Measurements from ENCODE around the gene WNK3.

WNK3 gene

GRCh38 chrX:54357414-54358377, at the start of gene WNK3:
Gene WNK3 (minus strand): TSS chrX:54358046.
- Histone ChIP-seq H3K79me2 (ENCODE audit: low read length) (no peaks in the 10 kb centered on the region), H3K9ac (ENCODE audit: low read length) (no peak within 1 kb of the TSS), H3K4me2 (ENCODE audit: low read depth, low read length) (no peak within 1 kb of the TSS), H4K20me1 (ENCODE audit: insufficient read depth, low read length) (no peaks in the 10 kb centered on the region), H2AFZ (ENCODE audit: low read length) (no peak within 1 kb of the TSS), H3K27me3 (replicated peaks; ENCODE audit: insufficient read depth, low read length) (no peaks in the 10 kb centered on the region), H3K4me1 (ENCODE audit: low read length) (no peaks in the 10 kb centered on the region), H3K27ac (ENCODE audit: low read length) (no peak within 1 kb of the TSS), H3K9me3 (replicated peaks; ENCODE audit: insufficient read depth, low read length) (no peaks in the 10 kb centered on the region), H3K9me2 (replicated peaks; ENCODE audit: insufficient read depth, low read length) (no peaks in the 10 kb centered on the region), H3K4me3 (ENCODE audit: low read length) (no peak within 1 kb of the TSS), H3F3A (ENCODE audit: insufficient read depth, low read length) (no peaks in the 10 kb centered on the region), H3K36me3 (replicated peaks; ENCODE audit: insufficient read depth, low read length) (no peaks in the 10 kb centered on the region)
- TF ChIP-seq CTCF (IDR thresholded peaks at IDR 0.05; ENCODE audit: low read length), result no peak
- TF ChIP-seq EZH2phosphoT487 (IDR thresholded peaks at IDR 0.05; ENCODE audit: low read length), result no peak
- no peak for TF ChIP-seq EZH2 (optimal IDR thresholded peaks at IDR 0.05; ENCODE audit: low read depth, low read length)
- DNase-seq, result no peak

- H3K36me3 ChIP-seq (replicated peaks; ENCODE audit: insufficient read depth, low read length), result no peaks in the 10 kb centered on the region
- no peak for TF ChIP-seq EZH2phosphoT487 (IDR thresholded peaks at IDR 0.05; ENCODE audit: low read length)
- TF ChIP-seq EZH2 (optimal IDR thresholded peaks at IDR 0.05; ENCODE audit: low read depth, low read length), result no peak
- no peak for TF ChIP-seq CTCF (IDR thresholded peaks at IDR 0.05; ENCODE audit: low read length)
- H3K4me3 ChIP-seq (ENCODE audit: low read length), result no peak overlapping the region
- H3F3A ChIP-seq (ENCODE audit: insufficient read depth, low read length), result no peaks in the 10 kb centered on the region
- no peaks in the 10 kb centered on the region for H3K27me3 ChIP-seq (replicated peaks; ENCODE audit: insufficient read depth, low read length)
- H3K9me3 ChIP-seq (replicated peaks; ENCODE audit: insufficient read depth, low read length), result no peaks in the 10 kb centered on the region
- H3K9ac ChIP-seq (ENCODE audit: low read length), result no peak overlapping the region
- H4K20me1 ChIP-seq (ENCODE audit: insufficient read depth, low read length), result no peaks in the 10 kb centered on the region
- H2AFZ ChIP-seq (ENCODE audit: low read length), result no peak overlapping the region
- H3K79me2 ChIP-seq (ENCODE audit: low read length), result no peaks in the 10 kb centered on the region
- H3K9me2 ChIP-seq (replicated peaks; ENCODE audit: insufficient read depth, low read length), result no peaks in the 10 kb centered on the region
- H3K4me2 ChIP-seq (ENCODE audit: low read depth, low read length), result no peak overlapping the region
- H3K4me1 ChIP-seq (ENCODE audit: low read length), result no peaks in the 10 kb centered on the region
- H3K27ac ChIP-seq (ENCODE audit: low read length), result no peak overlapping the region
- DNase-seq, result no peak
These were observed 49.4 kb upstream of the WNK3 start for GRCh38 chrX:54407266-54407665.

GRCh38 chrX:54397113-54397512, 39.3 kb upstream of the WNK3 start:
- TF ChIP-seq CTCF (IDR thresholded peaks at IDR 0.05; ENCODE audit: low read length) (no peak), EZH2phosphoT487 (IDR thresholded peaks at IDR 0.05; ENCODE audit: low read length) (no peak), EZH2 (optimal IDR thresholded peaks at IDR 0.05; ENCODE audit: low read depth, low read length) (no peak)
- Histone ChIP-seq H3K4me3 (ENCODE audit: low read length) (no peak overlapping the region), H4K20me1 (ENCODE audit: insufficient read depth, low read length) (no peaks in the 10 kb centered on the region), H3K9me2 (replicated peaks; ENCODE audit: insufficient read depth, low read length) (no peaks in the 10 kb centered on the region), H2AFZ (ENCODE audit: low read length) (no peak overlapping the region), H3K27ac (ENCODE audit: low read length) (no peak overlapping the region), H3K9me3 (replicated peaks; ENCODE audit: insufficient read depth, low read length) (no peaks in the 10 kb centered on the region), H3K4me1 (ENCODE audit: low read length) (no peaks in the 10 kb centered on the region), H3K9ac (ENCODE audit: low read length) (no peak overlapping the region), H3K4me2 (ENCODE audit: low read depth, low read length) (no peak overlapping the region), H3K36me3 (replicated peaks; ENCODE audit: insufficient read depth, low read length) (no peaks in the 10 kb centered on the region), H3K27me3 (replicated peaks; ENCODE audit: insufficient read depth, low read length) (no peaks in the 10 kb centered on the region), H3F3A (ENCODE audit: insufficient read depth, low read length) (no peaks in the 10 kb centered on the region), H3K79me2 (ENCODE audit: low read length) (no peaks in the 10 kb centered on the region)
- no peak for DNase-seq

All from MM.1S (cell line).